Prostate gland (tissue), 2 donors: ENCODE results near the gene SMC5. TPM values are rescaled to one million over a fixed set of nuclear protein-coding genes. Genes with fewer than 3 reads are reported as not detected.

Experiments
- DNase-seq: peaks from one replicate; pipeline ENCODE4 v3.0.0-alpha.2; 2019; ENCODE audit warnings: low spot score
- H3K27ac ChIP-seq, 2 donors: fragments of 200-600 bp; sonication (generic); 2 replicates each; pipeline ENCODE4 v1.5.1; 2017 to 2019
- H3K27me3 ChIP-seq: fragments of 200-600 bp; sonication (generic); replicated peaks from 2 replicates; pipeline ENCODE4 v1.5.1; 2019; ENCODE audit not compliant: insufficient read depth
- H3K36me3 ChIP-seq, 2 donors: fragments of 200-600 bp; sonication (generic); 1 replicate in 1 of 2; 2 replicates in 1 of 2; pipeline versions ENCODE4 v1.5.1 to v1.8.1; 2017 to 2019
- H3K4me1 ChIP-seq: fragments of 200-600 bp; sonication (generic); replicated peaks from 2 replicates; pipeline ENCODE4 v1.5.1; 2019
- H3K4me3 ChIP-seq, 2 donors: fragments of 200-600 bp; sonication (generic); 2 replicates each; pipeline ENCODE4 v1.5.1; 2017 to 2019
- H3K9me3 ChIP-seq: fragments of 200-600 bp; sonication (generic); 2 replicates; pipeline ENCODE4 v1.5.1; 2017
- CTCF ChIP-seq, 4 experiments: fragments of 200-600 bp in 2 of 4; fragments of 450-650 bp in 2 of 4; sonication (generic) in 2 of 4; IDR thresholded peaks; 1 replicate in 3 of 4; 2 replicates in 1 of 4; pipeline ENCODE4 v1.5.1; 2016 to 2019; ENCODE audit warnings: antibody characterized with exemption in 4 of 4, mild to moderate bottlenecking in 2 of 4, moderate library complexity in 2 of 4
- POLR2A ChIP-seq: fragments of 450-650 bp; IDR thresholded peaks from one replicate; pipeline ENCODE4 v1.6.1; 2016; ENCODE audit warnings: antibody characterized with exemption, mild to moderate bottlenecking
- POLR2AphosphoS5 ChIP-seq: sonication (generic); formaldehyde crosslinking; IDR thresholded peaks from one replicate; pipeline ENCODE4 v1.6.1; 2017; ENCODE audit warnings: antibody characterized with exemption
- WGBS: methylation state at CpG from one replicate; pipeline ENCODE4 v1.1.5; 2018; 5-methylcytosine and 5-hydroxymethylcytosine counted together
- intact Hi-C: fragments of 100-400 bp; cut with DNase I; formaldehyde crosslinking; loops from one replicate; pipeline ENCODE4 v1.14.2; 2022
- total RNA-seq, 2 donors: library from RNA; depleted of rRNA; stranded (reverse); fragments of >200 nt; gene quantifications; one replicate each; pipeline ENCODE4 v1.1.0, GENCODE V29; 2016

Gene SMC5
- total RNA-seq, result 10 to 100 TPM; 28.7 to 29.7 TPM

GRCh38 chr9:70258692-70259511, at the start of gene SMC5:
Gene SMC5, plus strand, starts transcription at chr9:70258978. Its CDS starts 101 bp downstream, at chr9:70259079.
- TF ChIP-seq CTCF (IDR thresholded peaks at IDR 0.05), result no peak
- peak; percentile 98 for TF ChIP-seq POLR2A
- TF ChIP-seq POLR2AphosphoS5, result peak; percentile 84
- H3K36me3 ChIP-seq, result no peaks in the 10 kb centered on the region
- H3K4me3 ChIP-seq, result peak within 1 kb of the TSS; percentile 76 to 89
- peaks cover 17% of the 10 kb centered on the region for H3K4me1 ChIP-seq
- peak within 1 kb of the TSS; percentile 91 to 98 for H3K27ac ChIP-seq
- H3K9me3 ChIP-seq, result no peaks in the 10 kb centered on the region
- no peaks in the 10 kb centered on the region for H3K27me3 ChIP-seq
- WGBS, result 0% methylated on average over 54 of the region's 75 CpGs
- peak; percentile 90 for DNase-seq
- intact Hi-C loops, result loop anchor here (5.0 to 10.0 kb wide), 3 partner anchors 156 to 343 kb away; partner anchors contain the start of gene KLF9

GRCh38 chr9:70217029-70217428, 41.7 kb upstream of the SMC5 start:
- H3K36me3 ChIP-seq, result no peaks in the 10 kb centered on the region

GRCh38 chr9:70218767-70219166, 40.0 kb upstream of the SMC5 start:
- Histone ChIP-seq H3K4me3 (no peak overlapping the region), H3K27ac (no peak overlapping the region), H3K36me3 (no peaks in the 10 kb centered on the region), H3K9me3 (no peaks in the 10 kb centered on the region), H3K4me1 (no peaks in the 10 kb centered on the region), H3K27me3 (no peaks in the 10 kb centered on the region)
- no peak for TF ChIP-seq CTCF (IDR thresholded peaks at IDR 0.05)
- TF ChIP-seq POLR2AphosphoS5, result no peak
- no peak for TF ChIP-seq POLR2A
- intact Hi-C loops, result no loop called here
- DNase-seq, result no peak
- 79% methylated on average over 1 of the region's 1 CpG for WGBS

More at GRCh38 chr9:70217029-70217428, 41.7 kb upstream of the SMC5 start:
- Histone ChIP-seq H3K4me3 (no peak overlapping the region), H3K27ac (no peak overlapping the region), H3K4me1 (no peaks in the 10 kb centered on the region), H3K9me3 (no peaks in the 10 kb centered on the region), H3K27me3 (no peaks in the 10 kb centered on the region)
- 58% methylated on average over 16 of the region's 16 CpGs for WGBS
- TF ChIP-seq CTCF (IDR thresholded peaks at IDR 0.05) (no peak), POLR2AphosphoS5 (no peak), POLR2A (no peak)
- intact Hi-C loops, result no loop called here
- DNase-seq, result no peak

GRCh38 chr9:70220216-70220615, 38.6 kb upstream of the SMC5 start:
- intact Hi-C loops, result loop anchor here (10.0 kb wide), 2 partner anchors 75 to 245 kb away; no protein-coding TSS in a partner anchor
- no peaks in the 10 kb centered on the region for H3K36me3 ChIP-seq
- WGBS, result 87% methylated on average over 2 of the region's 2 CpGs
- no peaks in the 10 kb centered on the region for H3K4me1 ChIP-seq
- H3K27me3 ChIP-seq, result no peaks in the 10 kb centered on the region
- DNase-seq, result no peak
- TF ChIP-seq CTCF (IDR thresholded peaks at IDR 0.05) (no peak), POLR2AphosphoS5 (no peak), POLR2A (no peak)
- H3K4me3 ChIP-seq, result no peak overlapping the region
- no peaks in the 10 kb centered on the region for H3K9me3 ChIP-seq
- H3K27ac ChIP-seq, result no peak overlapping the region

GRCh38 chr9:70222354-70222753, 36.4 kb upstream of the SMC5 start:
- Histone ChIP-seq H3K27ac (no peak overlapping the region), H3K36me3 (no peaks in the 10 kb centered on the region), H3K27me3 (no peaks in the 10 kb centered on the region), H3K9me3 (no peaks in the 10 kb centered on the region), H3K4me1 (no peaks in the 10 kb centered on the region), H3K4me3 (no peak overlapping the region)
- intact Hi-C loops, result loop anchor here (10.0 kb wide), 2 partner anchors 78 to 248 kb away; no protein-coding TSS in a partner anchor
- TF ChIP-seq POLR2A (no peak), POLR2AphosphoS5 (no peak), CTCF (IDR thresholded peaks at IDR 0.05) (no peak)
- no peak for DNase-seq
- WGBS, result 84% methylated on average over 1 of the region's 1 CpG
